Esophagus (tissue), 2 donors: ENCODE data around the gene GFRA1. TPM values are rescaled to one million over a fixed set of nuclear protein-coding genes. Genes with fewer than 3 reads are reported as not detected.

Experiments
- H3K27ac ChIP-seq, 2 donors: one replicate each; pipeline ENCODE4 v1.5.1; 2013; ENCODE audit warnings: low read depth in 2 of 2, mild to moderate bottlenecking in 2 of 2, inconsistent platforms in 1 of 2, low read length in 1 of 2, moderate library complexity in 1 of 2
- H3K27me3 ChIP-seq, 2 donors: one replicate each; pipeline ENCODE4 v1.6.1; 2013; ENCODE audit warnings: low read length in 2 of 2, control low read depth in 1 of 2, mild to moderate bottlenecking in 1 of 2; ENCODE audit not compliant: insufficient read depth in 2 of 2, control insufficient read depth in 1 of 2
- H3K36me3 ChIP-seq, 2 donors: one replicate each; pipeline ENCODE4 v1.6.1; 2013; ENCODE audit warnings: low read length in 1 of 2; ENCODE audit not compliant: control insufficient read depth in 2 of 2, insufficient read depth in 2 of 2
- H3K4me1 ChIP-seq, 2 donors: one replicate each; pipeline ENCODE4 v1.6.1; 2013; ENCODE audit warnings: low read length in 1 of 2; ENCODE audit not compliant: control insufficient read depth in 2 of 2, insufficient read depth in 2 of 2
- H3K4me3 ChIP-seq, 2 donors: one replicate each; pipeline ENCODE4 v1.5.1; 2013; ENCODE audit warnings: low read length in 2 of 2, mild to moderate bottlenecking in 2 of 2, low read depth in 1 of 2, moderate library complexity in 1 of 2
- H3K9me3 ChIP-seq, 2 donors: one replicate each; pipeline ENCODE4 v1.6.1; 2013; ENCODE audit warnings: mild to moderate bottlenecking in 2 of 2, low read depth in 1 of 2, low read length in 1 of 2, moderate library complexity in 1 of 2; ENCODE audit not compliant: control insufficient read depth in 2 of 2, insufficient read depth in 1 of 2
- WGBS, 2 donors: extraction: QIAGEN DNeasy Blood & Tissue Kit; methylation state at CpG; one replicate each; pipeline ENCODE4 v1.1.7; 2013; 5-methylcytosine and 5-hydroxymethylcytosine counted together
- polyA plus RNA-seq, 2 donors: library from polyadenylated mRNA; stranded (reverse); fragments of 200-250 nt; gene quantifications; one replicate each; pipeline ENCODE4 v1.2.3, GENCODE V29; 2013
- donor health status: healthy with polysubstance abuse.
- donor health status: Bipolar disorder and iron deficiency.

The GFRA1 gene, protein sequence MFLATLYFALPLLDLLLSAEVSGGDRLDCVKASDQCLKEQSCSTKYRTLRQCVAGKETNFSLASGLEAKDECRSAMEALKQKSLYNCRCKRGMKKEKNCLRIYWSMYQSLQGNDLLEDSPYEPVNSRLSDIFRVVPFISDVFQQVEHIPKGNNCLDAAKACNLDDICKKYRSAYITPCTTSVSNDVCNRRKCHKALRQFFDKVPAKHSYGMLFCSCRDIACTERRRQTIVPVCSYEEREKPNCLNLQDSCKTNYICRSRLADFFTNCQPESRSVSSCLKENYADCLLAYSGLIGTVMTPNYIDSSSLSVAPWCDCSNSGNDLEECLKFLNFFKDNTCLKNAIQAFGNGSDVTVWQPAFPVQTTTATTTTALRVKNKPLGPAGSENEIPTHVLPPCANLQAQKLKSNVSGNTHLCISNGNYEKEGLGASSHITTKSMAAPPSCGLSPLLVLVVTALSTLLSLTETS
- 1 to 10 TPM in 1 of 2 donors, under 1 TPM in 1; 0.73 to 1.3 TPM for polyA plus RNA-seq

DNA sequence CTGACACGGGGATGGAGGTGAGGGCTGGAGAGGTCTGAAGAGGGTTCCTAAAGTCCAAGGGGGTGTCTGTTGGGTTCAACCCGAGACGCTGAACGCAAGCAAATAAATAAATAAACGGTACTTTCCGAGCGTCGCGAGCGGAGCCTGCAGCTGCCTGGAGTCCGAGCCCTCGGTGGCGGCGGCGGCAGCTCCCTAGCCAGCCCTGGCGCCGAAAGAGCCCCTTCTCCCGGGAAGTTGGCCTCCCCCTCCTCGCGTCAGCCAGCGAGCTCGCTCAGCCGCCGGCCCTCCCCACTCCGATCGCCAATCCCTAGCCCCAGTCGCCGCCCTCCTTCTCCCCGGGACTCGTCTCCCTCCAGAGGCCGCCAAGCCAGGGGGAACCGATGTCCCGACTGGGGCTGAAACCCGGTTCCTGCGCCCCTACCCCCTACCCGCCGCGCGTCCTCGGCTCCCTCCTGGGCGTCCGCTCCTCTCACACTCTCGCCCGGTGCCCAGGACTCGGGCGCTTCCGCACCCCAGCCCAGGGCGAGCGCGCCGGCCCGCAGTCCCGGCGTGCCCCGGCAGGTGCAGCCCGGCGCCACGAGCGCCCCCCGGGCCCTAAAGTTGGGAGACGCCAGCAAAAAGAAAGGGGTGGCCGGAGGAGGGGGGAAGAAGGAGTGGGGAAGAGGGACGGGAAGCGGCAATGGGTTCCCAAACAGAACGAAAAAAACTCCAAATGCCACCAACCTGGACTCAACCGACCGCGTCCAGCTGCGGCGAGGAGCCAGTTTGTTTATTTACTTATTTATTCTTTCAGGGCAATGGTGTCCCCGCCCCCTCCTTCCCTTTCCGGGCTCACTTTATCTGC, at the start of gene GFRA1:
Gene GFRA1 (minus strand): TSS at position 767 of the 844 bp plus-strand sequence. CDS start 1,177 bp downstream, outside the sequence.
- Histone ChIP-seq H3K4me3 (peak within 1 kb of the TSS; percentile 31 to 47), H3K4me1 (peaks cover 7 to 15% of the 10 kb centered on the region in 2 donors), H3K36me3 (no peaks in the 10 kb centered on the region), H3K27me3 (peaks cover 18 to 25% of the 10 kb centered on the region in 2 donors), H3K27ac (peak within 1 kb of the TSS; percentile 17 to 70), H3K9me3 (no peaks in the 10 kb centered on the region)
- WGBS, 2 donors = 1% methylated on average over 60 to 72 of the region's 72 CpGs

DNA sequence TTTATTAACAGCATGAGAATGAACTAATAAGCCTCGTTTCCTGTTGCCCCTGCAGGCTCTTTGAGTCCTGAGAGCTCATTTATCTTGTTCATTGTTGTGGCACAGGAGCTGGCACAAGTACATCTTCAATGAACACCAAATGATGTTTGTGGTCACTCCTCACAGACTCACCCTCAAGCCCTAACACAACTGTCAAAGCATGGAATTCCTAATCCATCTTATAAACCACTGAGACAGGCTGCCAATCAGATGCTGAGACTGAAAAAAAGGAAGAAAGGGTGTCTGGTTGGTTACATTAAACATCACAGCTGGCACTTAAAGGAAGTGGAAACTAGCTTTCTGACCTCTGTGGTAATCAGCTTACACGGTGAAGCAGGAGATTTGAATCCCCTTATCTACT, 43.5 kb upstream of the GFRA1 start:
- Histone ChIP-seq H3K4me1 (no peaks in the 10 kb centered on the region), H3K4me3 (no peak overlapping the region), H3K27ac (no peak overlapping the region), H3K36me3 (no peaks in the 10 kb centered on the region), H3K9me3 (no peaks in the 10 kb centered on the region), H3K27me3 (no peaks in the 10 kb centered on the region)
- 15 to 25% methylated on average over 2 of the region's 2 CpGs for WGBS, 2 donors

DNA sequence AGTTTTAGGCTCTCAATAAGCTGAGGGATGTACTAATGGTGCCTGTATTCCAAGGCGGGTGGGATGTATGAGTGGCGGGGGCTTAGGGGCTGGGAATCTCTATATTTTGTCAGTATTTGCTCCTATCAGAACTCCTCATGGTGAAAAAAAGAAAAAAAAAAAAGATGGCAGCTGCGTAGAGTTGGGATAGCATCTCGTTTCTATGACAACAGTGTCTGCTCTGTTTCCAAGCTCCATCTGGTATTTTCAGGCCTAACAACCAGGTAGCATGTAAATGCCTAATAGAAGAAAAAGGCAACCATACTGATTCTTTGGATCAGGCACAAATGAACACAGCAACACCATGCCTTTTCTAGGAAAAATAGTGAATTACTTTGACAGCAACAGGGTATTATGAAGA, 39.5 kb upstream of the GFRA1 start:
- H3K4me1 ChIP-seq = no peaks in the 10 kb centered on the region
- WGBS, 2 donors = 82 to 88% methylated on average over 4 of the region's 4 CpGs
- no peak overlapping the region for H3K27ac ChIP-seq
- no peak overlapping the region for H3K4me3 ChIP-seq
- no peaks in the 10 kb centered on the region for H3K9me3 ChIP-seq
- no peaks in the 10 kb centered on the region for H3K36me3 ChIP-seq
- no peaks in the 10 kb centered on the region for H3K27me3 ChIP-seq

DNA sequence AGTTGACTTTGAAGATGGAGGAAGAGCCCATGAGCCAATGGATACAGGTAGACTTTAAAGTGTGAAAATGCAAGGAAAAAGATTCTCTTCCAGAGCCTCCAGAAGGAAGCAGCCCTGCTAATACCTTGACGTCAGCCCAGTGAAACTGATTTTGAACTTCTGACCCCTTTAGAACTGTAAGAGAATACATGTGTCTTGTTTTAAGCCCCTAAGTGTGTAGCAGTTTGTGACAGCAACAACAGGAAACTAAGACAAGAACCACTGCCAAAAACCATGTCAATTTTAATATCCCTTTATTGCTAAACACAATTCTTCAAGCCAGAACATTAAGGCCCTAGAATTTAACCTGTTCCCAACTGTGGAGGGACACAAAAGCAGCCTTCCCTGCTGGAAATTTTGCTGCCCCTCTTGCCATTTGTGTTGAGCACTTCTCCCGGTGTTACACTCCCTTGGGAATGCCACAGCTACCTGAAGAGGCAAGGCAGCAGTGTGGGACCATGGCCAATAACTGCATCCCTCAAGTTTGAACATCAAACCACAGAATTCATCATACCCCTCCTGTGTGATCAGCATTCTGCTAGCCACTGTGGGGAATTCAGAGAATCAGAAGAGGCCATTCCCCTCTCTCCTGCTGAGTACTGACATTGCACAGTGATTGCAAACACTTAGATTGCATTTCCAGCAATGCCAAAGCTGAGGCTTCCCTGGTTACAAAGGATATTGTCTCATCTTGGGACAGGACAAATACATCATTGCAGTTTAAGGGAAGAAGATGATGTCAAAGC, 38.9 kb upstream of the GFRA1 start:
- no peaks in the 10 kb centered on the region for H3K36me3 ChIP-seq

DNA sequence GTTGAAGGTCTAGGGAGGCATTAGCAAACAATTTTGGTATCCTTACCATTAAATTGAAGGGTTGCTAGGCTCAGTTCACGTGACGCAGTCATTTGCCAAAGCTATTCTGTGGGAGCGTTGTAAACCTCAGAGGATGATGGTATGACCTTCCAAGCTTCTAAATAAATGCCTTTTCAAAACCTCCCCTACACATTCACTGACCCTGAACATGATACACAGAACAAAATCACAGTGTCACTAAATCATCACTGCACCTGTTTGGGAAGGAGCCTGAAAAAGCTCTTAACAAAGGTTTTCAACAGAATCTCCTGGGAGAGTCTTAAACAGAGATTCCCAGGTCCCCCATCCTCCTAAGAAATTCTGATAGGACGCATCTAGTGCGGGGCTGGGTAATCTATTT, 38.0 kb upstream of the GFRA1 start:
- no peak overlapping the region for H3K27ac ChIP-seq
- no peak overlapping the region for H3K4me3 ChIP-seq
- H3K36me3 ChIP-seq = no peaks in the 10 kb centered on the region
- no peaks in the 10 kb centered on the region for H3K4me1 ChIP-seq
- no peaks in the 10 kb centered on the region for H3K27me3 ChIP-seq
- H3K9me3 ChIP-seq = no peaks in the 10 kb centered on the region
- 87 to 90% methylated on average over 5 of the region's 5 CpGs for WGBS, 2 donors

More for the DNA sequence above, 38.9 kb upstream of the GFRA1 start:
- WGBS, 2 donors = 57 to 62% methylated on average over 2 of the region's 2 CpGs
- H3K9me3 ChIP-seq = no peaks in the 10 kb centered on the region
- H3K4me1 ChIP-seq = no peaks in the 10 kb centered on the region
- no peak overlapping the region for H3K4me3 ChIP-seq
- H3K27me3 ChIP-seq = no peaks in the 10 kb centered on the region
- no peak overlapping the region for H3K27ac ChIP-seq

DNA sequence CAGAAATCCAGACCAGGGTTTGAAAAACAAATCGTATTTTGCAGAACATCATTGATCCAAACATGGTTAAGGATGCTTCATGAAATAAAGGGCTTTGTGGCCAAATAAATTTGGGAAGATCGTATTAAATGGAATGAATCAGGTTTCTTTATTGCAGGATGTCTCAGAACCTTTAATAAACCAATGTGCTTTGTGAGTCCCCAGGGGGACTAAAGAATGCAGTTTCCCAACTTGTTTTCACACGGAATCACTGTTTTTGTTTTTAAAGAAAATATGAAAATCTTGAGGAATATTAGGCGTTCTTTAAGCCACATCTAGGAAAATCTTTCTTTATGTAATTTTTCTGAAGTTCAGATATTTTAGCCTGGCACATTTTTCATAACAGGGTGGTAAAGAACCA, 34.4 kb upstream of the GFRA1 start:
- Histone ChIP-seq H3K4me3 (no peak overlapping the region), H3K4me1 (no peaks in the 10 kb centered on the region), H3K9me3 (no peaks in the 10 kb centered on the region), H3K36me3 (no peaks in the 10 kb centered on the region), H3K27me3 (no peaks in the 10 kb centered on the region), H3K27ac (no peak overlapping the region)
- 75 to 77% methylated on average over 4 of the region's 4 CpGs for WGBS, 2 donors

DNA sequence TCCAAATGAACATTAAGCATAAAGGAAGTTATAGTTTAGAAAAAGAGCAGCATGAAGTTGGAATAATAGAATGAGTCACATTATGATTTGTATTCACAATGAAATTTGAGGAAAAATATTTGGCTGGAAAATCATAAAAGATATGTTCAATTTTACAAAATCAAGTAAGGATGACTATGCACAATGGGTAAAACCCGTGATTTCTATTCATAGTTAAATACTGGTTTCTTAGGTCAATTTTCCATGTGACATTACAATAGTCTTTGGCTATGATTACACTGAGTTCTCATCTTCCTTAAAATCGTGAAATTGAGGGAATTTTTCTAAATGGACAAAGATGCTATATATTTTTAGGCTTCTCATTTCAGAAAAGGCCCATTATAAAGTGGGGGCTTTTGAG, 33.8 kb upstream of the GFRA1 start:
- Histone ChIP-seq H3K9me3 (no peaks in the 10 kb centered on the region), H3K27ac (no peak overlapping the region), H3K4me3 (no peak overlapping the region), H3K4me1 (no peaks in the 10 kb centered on the region), H3K27me3 (no peaks in the 10 kb centered on the region), H3K36me3 (no peaks in the 10 kb centered on the region)
- 66 to 67% methylated on average over 2 of the region's 2 CpGs for WGBS, 2 donors

DNA sequence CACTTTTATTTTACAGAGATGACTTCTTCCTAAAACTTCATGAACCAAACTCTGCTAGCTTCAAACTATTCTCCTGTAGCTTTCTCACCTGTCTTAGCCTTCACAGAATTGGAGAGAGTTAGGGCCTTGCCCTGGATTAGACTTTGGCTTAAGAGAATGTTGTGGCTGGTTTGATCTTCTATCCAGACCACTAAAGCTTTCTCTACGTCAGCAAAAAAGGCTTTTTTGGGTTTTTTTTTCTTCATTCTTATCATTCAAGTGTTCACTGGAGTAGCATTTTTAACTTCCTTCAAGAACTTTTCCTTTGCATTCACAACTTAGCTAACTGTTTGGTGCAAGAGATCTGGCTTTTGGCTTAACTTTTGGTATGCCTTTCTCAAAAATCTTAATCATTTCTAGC, 31.9 kb upstream of the GFRA1 start:
- whole genome bisulfite sequencing, 2 donors = 47 to 78% methylated on average over 1 of the region's 1 CpG
- no peak overlapping the region for H3K4me3 ChIP-seq
- H3K4me1 ChIP-seq = no peaks in the 10 kb centered on the region
- no peaks in the 10 kb centered on the region for H3K36me3 ChIP-seq
- H3K27ac ChIP-seq = no peak overlapping the region
- no peaks in the 10 kb centered on the region for H3K27me3 ChIP-seq
- no peaks in the 10 kb centered on the region for H3K9me3 ChIP-seq

DNA sequence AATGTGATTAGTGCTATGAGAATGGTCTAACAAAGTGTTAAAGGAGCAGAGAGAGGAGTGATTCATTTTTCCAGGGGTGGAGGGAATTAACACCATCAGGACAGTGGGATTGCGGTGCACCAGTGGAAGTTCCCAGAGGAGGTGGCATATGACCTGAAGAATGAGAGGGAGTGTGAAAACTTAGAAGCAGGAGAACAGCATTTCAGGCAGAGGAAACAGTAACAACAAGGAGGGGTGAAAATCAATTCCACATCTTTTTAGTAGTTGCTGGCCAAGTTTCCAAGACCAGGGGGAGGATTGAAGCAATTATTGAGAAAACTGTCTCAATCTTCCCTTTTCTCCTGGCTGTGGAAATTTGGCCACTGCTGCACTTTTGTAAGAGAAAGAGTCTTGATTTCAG, 27.5 kb upstream of the GFRA1 start:
- Histone ChIP-seq H3K4me3 (no peak overlapping the region), H3K9me3 (no peaks in the 10 kb centered on the region), H3K4me1 (no peaks in the 10 kb centered on the region), H3K36me3 (no peaks in the 10 kb centered on the region), H3K27me3 (no peaks in the 10 kb centered on the region), H3K27ac (no peak overlapping the region)
- 61 to 84% methylated on average over 1 of the region's 1 CpG for WGBS, 2 donors
